B cell (primary cell): ENCODE data around the gene APCDD1.

Experiments used
- EZH2 ChIP-seq: IDR thresholded peaks from 2 replicates; pipeline ENCODE4 v1.6.1; 2012; ENCODE audit warnings: borderline replicate concordance, low read depth, mild to moderate bottlenecking, moderate library complexity, low read length; ENCODE audit not compliant: insufficient read depth, poor library complexity, severe bottlenecking
- TF ChIP-seq, protein P1 (sequence below): fragments of 200-600 bp; IDR thresholded peaks from one replicate; pipeline ENCODE4 v1.8.0; 2022; ENCODE audit warnings: antibody characterized with exemption, mild to moderate bottlenecking

DNA sequence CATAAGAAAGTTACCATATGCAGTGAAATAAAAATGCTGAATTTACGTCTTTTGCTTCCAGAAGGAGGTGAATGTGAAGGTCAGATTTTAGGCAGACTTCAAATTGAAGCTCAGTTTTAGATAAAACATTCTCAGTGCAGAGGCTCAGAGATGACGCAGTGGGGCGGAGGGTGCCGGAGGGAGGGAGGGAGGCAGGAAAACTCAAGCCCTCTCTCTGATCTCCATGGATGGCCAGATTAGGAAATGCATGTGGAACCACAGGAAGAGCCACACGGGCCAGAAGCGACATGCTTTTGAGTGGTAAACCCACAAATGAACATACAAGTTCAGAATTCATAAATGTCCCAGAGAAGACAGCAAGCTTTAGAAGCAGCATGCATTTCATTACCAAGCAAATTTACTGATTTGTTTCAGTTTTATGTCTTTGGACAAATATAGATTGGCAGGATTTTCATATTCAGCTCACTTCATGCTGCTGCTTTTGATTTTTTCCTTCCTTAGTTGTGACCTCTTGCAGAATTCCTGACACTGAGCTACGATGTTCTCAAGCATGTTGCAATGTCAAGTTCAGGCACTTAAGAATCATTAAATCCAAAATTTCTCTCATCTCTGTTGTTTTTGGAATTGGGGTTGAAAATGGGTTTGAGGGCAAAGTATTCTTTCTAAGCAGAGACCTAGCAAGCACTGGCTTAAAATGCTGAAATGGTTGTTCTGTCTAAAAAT lies 29.7 kb upstream of the APCDD1 start:
- TF ChIP-seq, protein P1, sequence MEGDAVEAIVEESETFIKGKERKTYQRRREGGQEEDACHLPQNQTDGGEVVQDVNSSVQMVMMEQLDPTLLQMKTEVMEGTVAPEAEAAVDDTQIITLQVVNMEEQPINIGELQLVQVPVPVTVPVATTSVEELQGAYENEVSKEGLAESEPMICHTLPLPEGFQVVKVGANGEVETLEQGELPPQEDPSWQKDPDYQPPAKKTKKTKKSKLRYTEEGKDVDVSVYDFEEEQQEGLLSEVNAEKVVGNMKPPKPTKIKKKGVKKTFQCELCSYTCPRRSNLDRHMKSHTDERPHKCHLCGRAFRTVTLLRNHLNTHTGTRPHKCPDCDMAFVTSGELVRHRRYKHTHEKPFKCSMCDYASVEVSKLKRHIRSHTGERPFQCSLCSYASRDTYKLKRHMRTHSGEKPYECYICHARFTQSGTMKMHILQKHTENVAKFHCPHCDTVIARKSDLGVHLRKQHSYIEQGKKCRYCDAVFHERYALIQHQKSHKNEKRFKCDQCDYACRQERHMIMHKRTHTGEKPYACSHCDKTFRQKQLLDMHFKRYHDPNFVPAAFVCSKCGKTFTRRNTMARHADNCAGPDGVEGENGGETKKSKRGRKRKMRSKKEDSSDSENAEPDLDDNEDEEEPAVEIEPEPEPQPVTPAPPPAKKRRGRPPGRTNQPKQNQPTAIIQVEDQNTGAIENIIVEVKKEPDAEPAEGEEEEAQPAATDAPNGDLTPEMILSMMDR: no peak
- TF ChIP-seq EZH2: no peak
